OCI-LY7 (cell line): ENCODE results near the gene BTBD6.

ENCODE experiments used
- EZH2phosphoT487 ChIP-seq: fragments of 200-600 bp; sonication (generic); IDR thresholded peaks from 2 replicates; pipeline ENCODE4 v1.6.1; 2018; ENCODE audit warnings: low read depth, borderline replicate concordance, mild to moderate bottlenecking, mixed run types, antibody characterized with exemption, low read length, moderate library complexity, mixed read lengths
- TF ChIP-seq, protein P1 (sequence below): fragments of 200-600 bp; sonication (generic); conservative IDR thresholded peaks from 2 replicates; pipeline ENCODE4 v1.5.1; 2014; ENCODE audit warnings: mild to moderate bottlenecking, antibody characterized with exemption, low read length, moderate library complexity, mixed read lengths

DNA sequence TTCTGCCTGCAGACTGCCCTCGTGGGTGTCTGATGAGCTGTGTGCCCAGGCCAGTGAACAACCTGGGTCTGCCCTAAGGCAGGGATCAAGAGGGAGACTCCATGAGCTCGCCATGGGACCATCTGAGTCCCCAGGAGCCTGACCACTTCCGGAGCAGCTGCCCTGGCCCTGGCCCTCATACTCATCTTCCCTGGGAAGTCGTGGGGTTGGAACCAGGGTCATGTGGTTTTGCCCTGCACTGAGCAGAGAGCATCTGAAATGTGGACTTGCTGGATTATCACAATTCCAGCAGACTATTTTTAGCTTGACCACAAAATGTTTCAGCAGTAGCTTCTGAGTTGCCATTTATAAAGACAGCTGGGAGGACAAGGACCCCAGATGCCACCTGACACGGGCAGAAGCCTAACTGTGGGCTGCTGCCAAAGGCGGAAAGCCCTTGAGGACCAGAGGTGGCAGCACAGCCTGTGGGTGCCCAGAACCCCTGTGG lies 6.7 kb downstream of the BTBD6 start:
- TF ChIP-seq, protein P1, sequence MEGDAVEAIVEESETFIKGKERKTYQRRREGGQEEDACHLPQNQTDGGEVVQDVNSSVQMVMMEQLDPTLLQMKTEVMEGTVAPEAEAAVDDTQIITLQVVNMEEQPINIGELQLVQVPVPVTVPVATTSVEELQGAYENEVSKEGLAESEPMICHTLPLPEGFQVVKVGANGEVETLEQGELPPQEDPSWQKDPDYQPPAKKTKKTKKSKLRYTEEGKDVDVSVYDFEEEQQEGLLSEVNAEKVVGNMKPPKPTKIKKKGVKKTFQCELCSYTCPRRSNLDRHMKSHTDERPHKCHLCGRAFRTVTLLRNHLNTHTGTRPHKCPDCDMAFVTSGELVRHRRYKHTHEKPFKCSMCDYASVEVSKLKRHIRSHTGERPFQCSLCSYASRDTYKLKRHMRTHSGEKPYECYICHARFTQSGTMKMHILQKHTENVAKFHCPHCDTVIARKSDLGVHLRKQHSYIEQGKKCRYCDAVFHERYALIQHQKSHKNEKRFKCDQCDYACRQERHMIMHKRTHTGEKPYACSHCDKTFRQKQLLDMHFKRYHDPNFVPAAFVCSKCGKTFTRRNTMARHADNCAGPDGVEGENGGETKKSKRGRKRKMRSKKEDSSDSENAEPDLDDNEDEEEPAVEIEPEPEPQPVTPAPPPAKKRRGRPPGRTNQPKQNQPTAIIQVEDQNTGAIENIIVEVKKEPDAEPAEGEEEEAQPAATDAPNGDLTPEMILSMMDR = no peak
- no peak for TF ChIP-seq EZH2phosphoT487
